Measurements from ENCODE around the gene PRSS58. TPM values are rescaled to one million over a fixed set of nuclear protein-coding genes. Genes with fewer than 3 reads are reported as not detected.

PRSS58 gene
- total RNA-seq, 2 experiments from 2014 or later, result not detected

DNA sequence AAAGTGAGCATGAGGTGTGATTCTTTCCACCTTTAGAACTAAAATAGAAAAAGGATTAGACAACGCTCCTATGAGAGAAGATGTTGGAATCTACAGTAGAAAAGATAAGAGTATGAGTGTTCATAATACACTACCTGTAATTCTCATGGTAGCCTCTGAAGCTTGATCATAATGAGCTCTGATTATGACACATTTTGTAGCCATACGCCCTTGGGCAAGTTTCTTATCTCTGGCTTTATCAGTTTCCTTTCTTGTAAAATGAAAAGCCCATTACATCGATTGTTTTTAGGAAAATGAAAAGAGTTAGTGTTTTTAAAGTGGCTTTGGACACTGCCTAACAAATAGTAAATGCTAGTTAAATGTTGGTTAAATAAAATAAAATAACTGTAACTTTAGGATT is 22.4 kb upstream of the PRSS58 start:
- intact Hi-C loops (cut with DNase I, micrococcal nuclease), result no loop called here

DNA sequence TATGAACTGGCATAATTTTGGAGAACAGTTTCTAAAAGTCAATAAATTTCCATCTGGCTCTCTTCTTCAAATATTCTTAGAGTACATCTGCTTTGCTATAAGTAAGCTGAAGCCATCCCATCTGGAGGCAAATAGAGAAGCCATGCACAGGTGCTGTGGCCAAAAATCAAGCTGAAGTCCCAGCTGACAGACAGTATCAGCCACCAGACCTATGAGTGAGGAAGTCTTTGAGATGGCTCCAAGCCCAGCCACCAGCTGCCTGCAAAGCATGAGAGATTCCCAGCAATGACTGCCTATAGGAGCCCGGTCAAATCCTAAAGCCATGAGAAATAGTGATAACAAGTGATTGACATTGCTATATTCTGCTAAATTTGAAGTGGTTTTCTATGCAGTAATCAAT is 21.7 kb upstream of the PRSS58 start:
- Histone ChIP-seq H3K27me3 (ENCODE audit: control insufficient read depth in 1 of 2, insufficient read depth in 2 of 2, low read length in 2 of 2) (peaks cover 3 to 13% of the 10 kb centered on the region in 2 experiments), H3K9me3 (ENCODE audit: control insufficient read depth in 1 of 2, insufficient read depth in 1 of 2, low read length in 2 of 2) (peaks cover under 1 to 17% of the 10 kb centered on the region in 2 experiments), H3K4me3 (ENCODE audit: low read length) (no peak overlapping the region), H3K4me1 (ENCODE audit: insufficient read depth, low read length) (no peaks in the 10 kb centered on the region), H3K36me3 (ENCODE audit: insufficient read depth, low read length) (no peaks in the 10 kb centered on the region), H3K27ac (ENCODE audit: low read depth in 1 of 2, low read length in 2 of 2) (no peak overlapping the region)
- H3K27me3 Mint-ChIP-seq, result peaks cover 36% of the 10 kb centered on the region
- ChIA-PET POLR2A (no interaction called here), CTCF (no interaction called here)
- H3K4me1 Mint-ChIP-seq (ENCODE audit: low read depth), result no peaks in the 10 kb centered on the region
- intact Hi-C loops (cut with DNase I, micrococcal nuclease), result no loop called here
- peaks cover 13% of the 10 kb centered on the region for H3K9me3 Mint-ChIP-seq
- H3K4me3 Mint-ChIP-seq, result no peak overlapping the region
- no peak for DNase-seq
- TF ChIP-seq CTCF (IDR thresholded peaks at IDR 0.05), result no peak
- H3K27ac Mint-ChIP-seq, result no peak overlapping the region
- ATAC-seq (ENCODE audit: poor library complexity), result no peak
- H3K36me3 Mint-ChIP-seq (ENCODE audit: low read depth), result no peaks in the 10 kb centered on the region

More for the DNA sequence above, 22.4 kb upstream of the PRSS58 start:
- H3K4me3 ChIP-seq (ENCODE audit: low read length), result no peak overlapping the region
- H3K27me3 ChIP-seq (ENCODE audit: control insufficient read depth in 1 of 2, insufficient read depth in 2 of 2, low read length in 2 of 2), result peaks cover 3 to 13% of the 10 kb centered on the region in 2 experiments
- H3K36me3 ChIP-seq (ENCODE audit: insufficient read depth, low read length), result no peaks in the 10 kb centered on the region
- H3K36me3 Mint-ChIP-seq (ENCODE audit: low read depth), result no peaks in the 10 kb centered on the region
- peaks cover 9% of the 10 kb centered on the region for H3K9me3 Mint-ChIP-seq
- peaks cover 32% of the 10 kb centered on the region for H3K27me3 Mint-ChIP-seq
- H3K4me1 Mint-ChIP-seq (ENCODE audit: low read depth), result no peaks in the 10 kb centered on the region
- ChIA-PET CTCF (no interaction called here), POLR2A (no interaction called here)
- ATAC-seq (ENCODE audit: poor library complexity) (no peak), DNase-seq (no peak)
- TF ChIP-seq CTCF (IDR thresholded peaks at IDR 0.05), result no peak
- no peak overlapping the region for H3K27ac Mint-ChIP-seq
- H3K27ac ChIP-seq (ENCODE audit: low read depth in 1 of 2, low read length in 2 of 2), result no peak overlapping the region
- no peak overlapping the region for H3K4me3 Mint-ChIP-seq
- no peaks in the 10 kb centered on the region for H3K4me1 ChIP-seq (ENCODE audit: insufficient read depth, low read length)
- H3K9me3 ChIP-seq (ENCODE audit: control insufficient read depth in 1 of 2, insufficient read depth in 1 of 2, low read length in 2 of 2), result peaks cover 0 to 13% of the 10 kb centered on the region in 2 experiments

- Histone ChIP-seq H3K4me3 (ENCODE audit: low read length) (no peak overlapping the region), H3K27ac (ENCODE audit: low read depth in 1 of 2, low read length in 2 of 2) (no peak overlapping the region), H3K27me3 (ENCODE audit: control insufficient read depth in 1 of 2, insufficient read depth in 2 of 2, low read length in 2 of 2) (peaks cover 0 to 8% of the 10 kb centered on the region in 2 experiments), H3K9me3 (ENCODE audit: control insufficient read depth in 1 of 2, insufficient read depth in 1 of 2, low read length in 2 of 2) (peaks cover 4 to 17% of the 10 kb centered on the region in 2 experiments), H3K4me1 (ENCODE audit: insufficient read depth, low read length) (no peaks in the 10 kb centered on the region), H3K36me3 (ENCODE audit: insufficient read depth, low read length) (no peaks in the 10 kb centered on the region)
- H3K4me3 Mint-ChIP-seq, result no peak overlapping the region
- intact Hi-C loops (cut with DNase I, micrococcal nuclease), result no loop called here
- ChIA-PET CTCF (no interaction called here), POLR2A (no interaction called here)
- no peak for ATAC-seq (ENCODE audit: poor library complexity)
- no peaks in the 10 kb centered on the region for H3K36me3 Mint-ChIP-seq (ENCODE audit: low read depth)
- peaks cover 13% of the 10 kb centered on the region for H3K9me3 Mint-ChIP-seq
- peaks cover 25% of the 10 kb centered on the region for H3K27me3 Mint-ChIP-seq
- TF ChIP-seq CTCF (IDR thresholded peaks at IDR 0.05), result no peak
- no peak overlapping the region for H3K27ac Mint-ChIP-seq
- H3K4me1 Mint-ChIP-seq (ENCODE audit: low read depth), result no peaks in the 10 kb centered on the region
- no peak for DNase-seq
Observed at GRCh38 chr7:142275028-142275427, 17.2 kb upstream of the PRSS58 start.

All from CD4-positive, alpha-beta T cell (primary cell).